Testis (tissue), 3 donors: Measurements from ENCODE around the gene KLHL42. TPM values are rescaled to one million over a fixed set of nuclear protein-coding genes. Genes with fewer than 3 reads are reported as not detected.

ENCODE experiments used
- DNase-seq: peaks from one replicate; pipeline ENCODE4 v3.0.0-alpha.2; 2019
- H3K27ac ChIP-seq, 2 donors: fragments of 200-600 bp; sonication (generic); one replicate each; pipeline ENCODE4 v1.5.1; 2019
- H3K27me3 ChIP-seq: fragments of 200-600 bp; sonication (generic); one replicate; pipeline ENCODE4 v1.5.1; 2019
- H3K36me3 ChIP-seq: fragments of 200-600 bp; sonication (generic); one replicate; pipeline ENCODE4 v1.5.1; 2017; ENCODE audit warnings: low read depth; ENCODE audit errors: missing control alignments
- H3K4me1 ChIP-seq: fragments of 200-600 bp; sonication (generic); one replicate; pipeline ENCODE4 v1.5.1; 2019
- H3K4me3 ChIP-seq, 2 donors: fragments of 200-600 bp; sonication (generic); one replicate each; pipeline ENCODE4 v1.5.1; 2017 to 2019
- H3K9me3 ChIP-seq: fragments of 200-600 bp; sonication (generic); one replicate; pipeline ENCODE4 v1.5.1; 2017
- CTCF ChIP-seq, 3 experiments: fragments of 450-650 bp in 2 of 3; fragments of 200-600 bp in 1 of 3; sonication (generic) in 1 of 3; IDR thresholded peaks; one replicate each; pipeline ENCODE4 v1.5.1; 2016 to 2019; ENCODE audit warnings: antibody characterized with exemption in 3 of 3, mild to moderate bottlenecking in 2 of 3, moderate library complexity in 1 of 3
- POLR2A ChIP-seq: fragments of 450-650 bp; IDR thresholded peaks from one replicate; pipeline ENCODE4 v1.6.1; 2017; ENCODE audit warnings: antibody characterized with exemption, mild to moderate bottlenecking, moderate library complexity
- WGBS, 2 donors: methylation state at CpG; one replicate each; pipeline ENCODE4 v1.1.5; 2018; 5-methylcytosine and 5-hydroxymethylcytosine counted together
- intact Hi-C: fragments of 100-400 bp; cut with DNase I; formaldehyde crosslinking; loops from one replicate; pipeline ENCODE4 v1.15.1; 2023; ENCODE audit warnings: low total_unique reads
- polyA plus RNA-seq: library from polyadenylated mRNA; stranded (reverse); fragments of 350-450 nt; fragmentation: Illumina TruSeq; extraction: RNeasy Lipid Tissue Mini Kit (QIAGEN cat#74804); gene quantifications from one replicate; pipeline ENCODE4 v1.2.3, GENCODE V29; 2014; ENCODE audit warnings: low read depth, low replicate concordance; ENCODE audit not compliant: insufficient read depth
- total RNA-seq, 2 donors: library from RNA; depleted of rRNA; stranded (reverse); fragments of >200 nt; gene quantifications; one replicate each; pipeline ENCODE4 v1.2.3, GENCODE V29; 2016

KLHL42 gene
- total and polyA plus RNA-seq, 3 donors from 2014 or later = 23.7 to 87.8 (median 65.1) TPM

GRCh38 chr12:27805238-27805637 is 25.2 kb downstream of the KLHL42 start:
- Histone ChIP-seq H3K27ac (no peak overlapping the region), H3K36me3 (no peaks in the 10 kb centered on the region), H3K9me3 (no peaks in the 10 kb centered on the region), H3K4me1 (peaks cover 15% of the 10 kb centered on the region), H3K4me3 (no peak overlapping the region), H3K27me3 (no peaks in the 10 kb centered on the region)
- no peak for DNase-seq
- TF ChIP-seq POLR2A (no peak), CTCF (IDR thresholded peaks at IDR 0.05) (no peak)
- WGBS, 2 donors = 0 to 62% methylated on average over 1 of the region's 1 CpG
- intact Hi-C loops = no loop called here

GRCh38 chr12:27806259-27806658 is 26.2 kb downstream of the KLHL42 start:
- no peak overlapping the region for H3K27ac ChIP-seq
- H3K36me3 ChIP-seq = no peaks in the 10 kb centered on the region
- 72 to 83% methylated on average over 4 of the region's 4 CpGs for WGBS, 2 donors
- intact Hi-C loops = no loop called here
- DNase-seq = no peak
- no peak overlapping the region for H3K4me3 ChIP-seq
- TF ChIP-seq POLR2A (no peak), CTCF (IDR thresholded peaks at IDR 0.05) (no peak)
- H3K9me3 ChIP-seq = no peaks in the 10 kb centered on the region
- H3K4me1 ChIP-seq = peaks cover 15% of the 10 kb centered on the region
- no peaks in the 10 kb centered on the region for H3K27me3 ChIP-seq

- Histone ChIP-seq H3K27me3 (no peaks in the 10 kb centered on the region), H3K27ac (no peak overlapping the region), H3K4me3 (no peak overlapping the region), H3K36me3 (no peaks in the 10 kb centered on the region), H3K9me3 (no peaks in the 10 kb centered on the region), H3K4me1 (peaks cover 15% of the 10 kb centered on the region)
- WGBS, 2 donors = 79 to 83% methylated on average over 8 of the region's 8 CpGs
- no peak for DNase-seq
- intact Hi-C loops = no loop called here
- TF ChIP-seq CTCF (IDR thresholded peaks at IDR 0.05) (no peak), POLR2A (no peak)
Observed at GRCh38 chr12:27807063-27807703, 27.1 kb downstream of the KLHL42 start.

GRCh38 chr12:27808841-27809240 is 28.8 kb downstream of the KLHL42 start:
- no peaks in the 10 kb centered on the region for H3K27me3 ChIP-seq
- intact Hi-C loops = no loop called here
- H3K9me3 ChIP-seq = no peaks in the 10 kb centered on the region
- H3K27ac ChIP-seq = peak overlapping the region in 1 of 2 donors; percentile 21
- no peak for DNase-seq
- TF ChIP-seq CTCF (IDR thresholded peaks at IDR 0.05) (no peak), POLR2A (no peak)
- H3K4me3 ChIP-seq = no peak overlapping the region
- peaks cover 8% of the 10 kb centered on the region for H3K4me1 ChIP-seq
- H3K36me3 ChIP-seq = no peaks in the 10 kb centered on the region
- 36 to 40% methylated on average over 6 of the region's 6 CpGs for WGBS, 2 donors

- H3K4me1 ChIP-seq = peaks cover 8% of the 10 kb centered on the region
- no peaks in the 10 kb centered on the region for H3K36me3 ChIP-seq
- intact Hi-C loops = loop anchor here (10.0 kb wide), 1 partner anchor 66 kb away; no protein-coding TSS in a partner anchor
- H3K4me3 ChIP-seq = no peak overlapping the region
- WGBS, 2 donors = 55 to 71% methylated on average over 3 to 4 of the region's 4 CpGs
- H3K9me3 ChIP-seq = no peaks in the 10 kb centered on the region
- TF ChIP-seq POLR2A = no peak
- TF ChIP-seq CTCF (IDR thresholded peaks at IDR 0.05) = no peak
- H3K27me3 ChIP-seq = no peaks in the 10 kb centered on the region
- no peak overlapping the region for H3K27ac ChIP-seq
- no peak for DNase-seq
Observed at GRCh38 chr12:27810756-27811155, 30.7 kb downstream of the KLHL42 start.
